ENCODE data around the gene GADL1. TPM values are rescaled to one million over a fixed set of nuclear protein-coding genes. Genes with fewer than 3 reads are reported as not detected.

The GADL1 gene
- total RNA-seq, 4 donors from 2014 or later: not detected

GRCh38 chr3:30707825-30708224, 186.6 kb downstream of the GADL1 start:
- TF ChIP-seq POLR2A (IDR thresholded peaks at IDR 0.05) (no peak), CTCF (IDR thresholded peaks at IDR 0.05) (no peak), EP300 (IDR thresholded peaks at IDR 0.05) (no peak)
- Histone ChIP-seq H3K9me3 (peaks cover 0 to 7% (median 0%) of the 10 kb centered on the region in 4 donors), H3K4me3 (no peak overlapping the region), H3K27me3 (no peaks in the 10 kb centered on the region), H3K4me1 (no peaks in the 10 kb centered on the region), H3K36me3 (no peaks in the 10 kb centered on the region), H3K27ac (no peak overlapping the region)
- no peak for DNase-seq (ENCODE audit: low spot score in 2 of 2)
- 77 to 80% methylated on average over 4 of the region's 4 CpGs for WGBS, 2 donors

GRCh38 chr3:30704931-30705890, 189.2 kb downstream of the GADL1 start:
- H3K4me3 ChIP-seq: no peak overlapping the region
- DNase-seq (ENCODE audit: low spot score in 2 of 2): no peak
- no peak overlapping the region for H3K27ac ChIP-seq
- H3K36me3 ChIP-seq: peaks cover 0 to 9% (median 0%) of the 10 kb centered on the region in 3 donors
- H3K27me3 ChIP-seq: no peaks in the 10 kb centered on the region
- TF ChIP-seq POLR2A (IDR thresholded peaks at IDR 0.05) (no peak), CTCF (IDR thresholded peaks at IDR 0.05) (no peak), EP300 (IDR thresholded peaks at IDR 0.05) (no peak)
- H3K4me1 ChIP-seq: no peaks in the 10 kb centered on the region
- H3K9me3 ChIP-seq: peaks cover 0 to 7% (median 0%) of the 10 kb centered on the region in 4 donors
- 76 to 78% methylated on average over 9 of the region's 9 CpGs for WGBS, 2 donors

GRCh38 chr3:30702828-30703397, 191.5 kb downstream of the GADL1 start:
- no peak for TF ChIP-seq EP300 (IDR thresholded peaks at IDR 0.05)
- no peak for TF ChIP-seq CTCF (IDR thresholded peaks at IDR 0.05)
- TF ChIP-seq POLR2A (IDR thresholded peaks at IDR 0.05): no peak
- Histone ChIP-seq H3K36me3 (peaks cover 0 to 24% (median 0%) of the 10 kb centered on the region in 3 donors), H3K27ac (no peak overlapping the region), H3K9me3 (peaks cover 0 to 7% (median 0%) of the 10 kb centered on the region in 4 donors), H3K27me3 (no peaks in the 10 kb centered on the region), H3K4me1 (no peaks in the 10 kb centered on the region), H3K4me3 (no peak overlapping the region)
- DNase-seq (ENCODE audit: low spot score in 2 of 2): no peak
- 63 to 68% methylated on average over 2 of the region's 2 CpGs for WGBS, 2 donors

GRCh38 chr3:30702038-30702827, 192.2 kb downstream of the GADL1 start:
- Histone ChIP-seq H3K27ac (no peak overlapping the region), H3K36me3 (peaks cover 0 to 24% (median 0%) of the 10 kb centered on the region in 3 donors), H3K4me3 (no peak overlapping the region), H3K4me1 (no peaks in the 10 kb centered on the region), H3K9me3 (peaks cover 0 to 7% (median 0%) of the 10 kb centered on the region in 4 donors), H3K27me3 (no peaks in the 10 kb centered on the region)
- no peak for DNase-seq (ENCODE audit: low spot score in 2 of 2)
- TF ChIP-seq EP300 (IDR thresholded peaks at IDR 0.05) (no peak), POLR2A (IDR thresholded peaks at IDR 0.05) (no peak), CTCF (IDR thresholded peaks at IDR 0.05) (no peak)

Measured in tibial nerve (tissue), 4 donors.